SW 1271 (cell line): Measurements from ENCODE around the gene ARHGAP15.

Experiments
- DNase-seq, 2 experiments: peaks; one replicate each; lab custom pipeline; 2025; lab: John Stamatoyannopoulos, UW

Gene ARHGAP15

GRCh38 chr2:143690235-143690634, 561.0 kb downstream of the ARHGAP15 start:
- DNase-seq: no peak

- DNase-seq: no peak
These were observed 561.9 kb downstream of the ARHGAP15 start for GRCh38 chr2:143691121-143691520.

- no peak for DNase-seq
These were observed 562.9 kb downstream of the ARHGAP15 start for GRCh38 chr2:143692162-143692561.

- DNase-seq: no peak
These were observed 563.7 kb downstream of the ARHGAP15 start for GRCh38 chr2:143692967-143693366.

GRCh38 chr2:143694335-143694734, 565.1 kb downstream of the ARHGAP15 start:
- DNase-seq: no peak

GRCh38 chr2:143696651-143697050, 567.4 kb downstream of the ARHGAP15 start:
- no peak for DNase-seq

- DNase-seq: no peak
These were observed 568.5 kb downstream of the ARHGAP15 start for GRCh38 chr2:143697744-143698143.

- no peak for DNase-seq
These were observed 569.1 kb downstream of the ARHGAP15 start for GRCh38 chr2:143698352-143698751.

- no peak for DNase-seq
These were observed 569.8 kb downstream of the ARHGAP15 start for GRCh38 chr2:143698888-143699570.

- DNase-seq: no peak
These were observed 571.6 kb downstream of the ARHGAP15 start for GRCh38 chr2:143700865-143701264.

- no peak for DNase-seq
These were observed 572.6 kb downstream of the ARHGAP15 start for GRCh38 chr2:143701785-143702184.

GRCh38 chr2:143702931-143703330, 573.7 kb downstream of the ARHGAP15 start:
- DNase-seq: no peak

- DNase-seq: no peak
These were observed 575.4 kb downstream of the ARHGAP15 start for GRCh38 chr2:143704451-143705106.

GRCh38 chr2:143705108-143705707, 576.0 kb downstream of the ARHGAP15 start:
- DNase-seq: no peak

- no peak for DNase-seq
These were observed 577.1 kb downstream of the ARHGAP15 start for GRCh38 chr2:143706354-143706753.

GRCh38 chr2:143708682-143709081, 579.5 kb downstream of the ARHGAP15 start:
- no peak for DNase-seq

- no peak for DNase-seq
These were observed 581.0 kb downstream of the ARHGAP15 start for GRCh38 chr2:143710196-143710595.

- no peak for DNase-seq
These were observed 581.7 kb downstream of the ARHGAP15 start for GRCh38 chr2:143710879-143711278.

GRCh38 chr2:143716522-143716921, 587.3 kb downstream of the ARHGAP15 start:
- DNase-seq: no peak

GRCh38 chr2:143717053-143717452, 587.8 kb downstream of the ARHGAP15 start:
- no peak for DNase-seq

- no peak for DNase-seq
These were observed 588.4 kb downstream of the ARHGAP15 start for GRCh38 chr2:143717536-143718168.

GRCh38 chr2:143718745-143719144, 589.5 kb downstream of the ARHGAP15 start:
- DNase-seq: no peak

- DNase-seq: no peak
These were observed 590.2 kb downstream of the ARHGAP15 start for GRCh38 chr2:143719406-143719805.
